Heart left ventricle (tissue), 16 donors: ENCODE results near the gene IPO4. TPM values are rescaled to one million over a fixed set of nuclear protein-coding genes. Genes with fewer than 3 reads are reported as not detected.

Source experiments
- ATAC-seq, 4 donors: fragments of 200-7000 bp; cut with Tn5 transposase; one replicate each; pipeline ENCODE4 v1.9.1; 2020 to 2022; ENCODE audit warnings: moderate library complexity in 4 of 4, mild to moderate bottlenecking in 3 of 4, moderate number of reproducible peaks in 1 of 4
- DNase-seq, 5 donors: peaks; one replicate each; pipeline ENCODE4 v3.0.0-alpha.2; 2020
- H3K27ac ChIP-seq, 12 donors: fragments of 200-600 bp; sonication (generic) in 4 of 12; one replicate each; pipeline versions ENCODE4 v1.5.0 to v1.8.0; 2016 to 2022; ENCODE audit warnings: mild to moderate bottlenecking in 2 of 12
- H3K27me3 ChIP-seq, 9 donors: fragments of 200-600 bp; sonication (generic) in 2 of 9; one replicate each; pipeline versions ENCODE4 v1.5.1 to v1.8.0; 2016 to 2022; ENCODE audit warnings: mild to moderate bottlenecking in 3 of 9
- H3K36me3 ChIP-seq, 9 donors: fragments of 200-600 bp; sonication (generic) in 2 of 9; one replicate each; pipeline versions ENCODE4 v1.5.0 to v1.8.0; 2018 to 2022; ENCODE audit warnings: mild to moderate bottlenecking in 2 of 9
- H3K4me1 ChIP-seq, 12 donors: fragments of 200-600 bp; sonication (generic) in 4 of 12; one replicate each; pipeline versions ENCODE4 v1.5.0 to v1.8.0; 2016 to 2022; ENCODE audit warnings: mild to moderate bottlenecking in 3 of 12
- H3K4me3 ChIP-seq, 12 donors: fragments of 200-600 bp; sonication (generic) in 4 of 12; one replicate each; pipeline versions ENCODE4 v1.5.0 to v1.8.0; 2017 to 2022; ENCODE audit warnings: mild to moderate bottlenecking in 9 of 12, moderate library complexity in 4 of 12
- H3K9me3 ChIP-seq, 12 donors: fragments of 200-600 bp; sonication (generic) in 4 of 12; one replicate each; pipeline versions ENCODE4 v1.5.0 to v1.8.0; 2016 to 2022; ENCODE audit warnings: mild to moderate bottlenecking in 1 of 12
- POLR2A ChIP-seq, 2 donors: fragments of 450-650 bp; IDR thresholded peaks; one replicate each; pipeline ENCODE4 v1.6.1; 2017; ENCODE audit warnings: antibody characterized with exemption in 2 of 2, mild to moderate bottlenecking in 2 of 2, moderate library complexity in 2 of 2
- WGBS, 4 donors: extraction: QIAGEN DNeasy Blood & Tissue Kit in 2 of 4; methylation state at CpG; one replicate each; pipeline versions ENCODE4 v1.1.5 to v1.1.7; 2013 to 2018; 5-methylcytosine and 5-hydroxymethylcytosine counted together
- intact Hi-C, 10 donors: fragments of 100-400 bp; cut with DNase I; formaldehyde crosslinking; loops; one replicate each; pipeline versions ENCODE4 v1.11.1 to v1.14.2; 2022
- microRNA-seq, 4 donors: library from miRNA; unstranded; fragments of <30 nt; microRNA quantifications; one replicate each; pipeline versions ENCODE4 to v1.2.0, GENCODE V29; 2017 to 2020
- polyA plus RNA-seq, 2 donors: library from polyadenylated mRNA; stranded (reverse); fragments of 200-250 nt; gene quantifications; one replicate each; pipeline ENCODE4 v1.2.3, GENCODE V29; 2013
- total RNA-seq, 9 donors: library from RNA; depleted of rRNA in 2 of 9; stranded (reverse); fragments of >200 nt in 2 of 9; fragmentation: NEBNext Ultra II Directional in 3 of 9; extraction: Animal tissue kit (Norgen Biotek cat#: 25700) in 3 of 9; gene quantifications; one replicate each; pipeline versions ENCODE4 v1.1.0 to v1.2.4, GENCODE V29; 2016 to 2023
- TF ChIP-seq, protein P1 (sequence below), 12 donors: fragments of 200-600 bp; sonication (generic) in 4 of 12; IDR thresholded peaks; one replicate each; pipeline versions ENCODE4 v1.5.0 to v1.8.0; 2018 to 2022; ENCODE audit warnings: antibody characterized with exemption in 12 of 12, mild to moderate bottlenecking in 5 of 12
- donor health status: ischemic (EF 13 %, LVEDD 7.1; RV severe dilation, severe dysfunction).
- donor health status: healthy with polysubstance abuse.
- donor health status: DM: no; HTN: yes; CAD: no.
- donor health status: DM: no; HTN: no; CAD: no.
- donor health status: ischemic (EF 25% LVEDD 6.9; RV normal size, moderate dysfunction).
- donor health status: ischemic (EF 25% LVEDD 5.7; RV mildly dilated, moderate dysfunction).
- donor health status: healthy.
- donor health status: DM: yes; HTN: yes; CAD: no.
- donor health status: ischemic (EF 35%, LVEDD 5.7; RV mildly dilated, moderate dysfunction).
- donor health status: nonischemic (EF 11% LVEDD 7.7; RV severe dilation, severe dysfunction).
- donor health status: DM: yes; HTN: yes; CAD: no.
- donor health status: PGD.
- donor health status: ischemic (EF 29% LVEDD 5.4; RV normal size, mild dysfunction).
- donor health status: nonischemic (EF 23%, LVEDD 6.1; RV moderate dilation, normal function).

Gene IPO4
- total and polyA plus RNA-seq, 11 donors, result 1.8 to 40.0 (median 17.2) TPM

DNA sequence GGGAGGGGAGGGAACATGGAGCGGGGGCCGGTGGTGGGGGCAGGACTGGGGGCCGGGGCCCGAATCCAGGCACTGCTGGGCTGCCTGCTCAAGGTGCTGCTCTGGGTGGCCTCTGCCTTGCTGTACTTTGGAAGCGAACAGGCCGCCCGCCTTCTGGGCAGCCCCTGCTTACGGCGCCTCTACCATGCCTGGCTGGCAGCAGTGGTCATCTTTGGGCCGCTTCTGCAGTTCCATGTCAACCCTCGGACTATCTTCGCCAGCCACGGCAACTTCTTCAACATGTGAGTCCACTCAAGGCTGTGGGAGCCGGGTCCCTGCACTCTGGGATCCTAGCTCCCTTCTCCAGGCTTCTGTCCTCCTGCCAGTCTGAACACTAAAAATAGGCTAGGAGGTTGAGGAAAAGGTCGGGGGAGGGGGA is 57.1 kb downstream of the IPO4 start:
- Histone ChIP-seq H3K4me1 (peaks cover 0 to 45% (median 25%) of the 10 kb centered on the region in 12 donors), H3K27ac (peak overlapping the region; percentile 79 to 99 (median 93)), H3K4me3 (peak overlapping the region in 11 of 12 donors; percentile 1 to 58 (median 42)), H3K27me3 (no peaks in the 10 kb centered on the region), H3K9me3 (no peaks in the 10 kb centered on the region), H3K36me3 (peaks cover 0 to 4% (median 0%) of the 10 kb centered on the region in 9 donors)
- WGBS, 4 donors, result 17 to 39% (median 35%) methylated on average over 7 to 15 of the region's 15 CpGs
- peak in 4 of 5 donors; percentile 35 to 68 (median 52) for DNase-seq
- intact Hi-C loops, result loop anchor here in 3 of 10 donors (1.0 to 2.0 kb wide), 2 partner anchors 17 kb away; partner anchors contain the start of genes DCAF11 (in 3 of the 3) and NRL (in 3 of the 3)
- peak; percentile 28 to 45 (median 35) for ATAC-seq
- no peak for TF ChIP-seq POLR2A (IDR thresholded peaks at IDR 0.05)
- TF ChIP-seq, protein P1, sequence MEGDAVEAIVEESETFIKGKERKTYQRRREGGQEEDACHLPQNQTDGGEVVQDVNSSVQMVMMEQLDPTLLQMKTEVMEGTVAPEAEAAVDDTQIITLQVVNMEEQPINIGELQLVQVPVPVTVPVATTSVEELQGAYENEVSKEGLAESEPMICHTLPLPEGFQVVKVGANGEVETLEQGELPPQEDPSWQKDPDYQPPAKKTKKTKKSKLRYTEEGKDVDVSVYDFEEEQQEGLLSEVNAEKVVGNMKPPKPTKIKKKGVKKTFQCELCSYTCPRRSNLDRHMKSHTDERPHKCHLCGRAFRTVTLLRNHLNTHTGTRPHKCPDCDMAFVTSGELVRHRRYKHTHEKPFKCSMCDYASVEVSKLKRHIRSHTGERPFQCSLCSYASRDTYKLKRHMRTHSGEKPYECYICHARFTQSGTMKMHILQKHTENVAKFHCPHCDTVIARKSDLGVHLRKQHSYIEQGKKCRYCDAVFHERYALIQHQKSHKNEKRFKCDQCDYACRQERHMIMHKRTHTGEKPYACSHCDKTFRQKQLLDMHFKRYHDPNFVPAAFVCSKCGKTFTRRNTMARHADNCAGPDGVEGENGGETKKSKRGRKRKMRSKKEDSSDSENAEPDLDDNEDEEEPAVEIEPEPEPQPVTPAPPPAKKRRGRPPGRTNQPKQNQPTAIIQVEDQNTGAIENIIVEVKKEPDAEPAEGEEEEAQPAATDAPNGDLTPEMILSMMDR (IDR thresholded peaks at IDR 0.05), result no peak

DNA sequence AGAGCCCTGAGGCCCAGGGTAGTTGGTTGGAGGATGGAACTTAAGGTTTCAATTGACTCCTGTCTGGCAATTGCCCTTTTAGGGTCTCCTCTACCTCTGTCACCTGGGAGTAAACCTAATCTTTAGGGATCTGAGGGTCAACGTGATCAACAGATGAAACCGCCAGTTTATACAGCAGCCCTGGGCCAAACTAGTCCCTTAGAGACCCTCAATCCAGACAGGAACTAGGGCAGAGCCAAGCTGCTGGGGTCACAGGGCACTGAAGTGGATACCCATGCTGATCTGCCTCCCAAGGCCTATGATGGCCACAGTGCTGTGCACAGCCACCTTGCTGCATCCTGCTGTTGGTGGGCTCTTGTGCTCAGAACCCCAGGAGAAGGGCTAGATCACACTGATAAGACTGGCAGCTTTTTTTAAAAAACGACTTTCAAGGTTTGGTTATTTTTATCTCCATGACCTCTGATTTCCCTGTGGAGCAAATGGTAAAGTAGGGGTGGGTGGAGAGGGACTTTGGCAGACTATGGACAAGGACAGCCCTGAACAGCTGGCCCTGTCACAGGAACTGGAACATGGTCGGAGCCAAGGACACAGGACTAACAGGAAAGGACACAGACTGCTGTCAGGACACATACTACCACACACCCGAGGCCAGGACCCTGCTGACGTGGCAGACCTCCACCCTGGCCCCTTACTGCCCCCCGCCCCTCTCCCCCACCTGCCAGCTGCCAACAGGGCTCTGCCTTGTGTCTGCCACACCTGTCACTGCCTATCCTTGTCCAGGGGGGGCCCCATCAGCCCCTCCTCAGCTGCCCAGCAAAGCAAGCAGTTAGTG is 57.7 kb downstream of the IPO4 start:
- Histone ChIP-seq H3K9me3 (no peaks in the 10 kb centered on the region), H3K27me3 (no peaks in the 10 kb centered on the region), H3K4me3 (peak overlapping the region in 10 of 12 donors; percentile 1 to 58 (median 44)), H3K36me3 (peaks cover 0 to 4% (median 0%) of the 10 kb centered on the region in 9 donors), H3K4me1 (peaks cover 0 to 41% (median 23%) of the 10 kb centered on the region in 12 donors), H3K27ac (peak overlapping the region; percentile 79 to 99 (median 93))
- DNase-seq, result peak; percentile 81 to 91 (median 81)
- TF ChIP-seq, protein P1 (IDR thresholded peaks at IDR 0.05), result no peak
- no peak for TF ChIP-seq POLR2A (IDR thresholded peaks at IDR 0.05)
- intact Hi-C loops, result loop anchor here in 3 of 10 donors (1.0 to 2.0 kb wide), 2 partner anchors 16 to 17 kb away; partner anchors contain the start of genes DCAF11 (in 3 of the 3) and NRL (in 3 of the 3)
- WGBS, 4 donors, result 18 to 30% (median 23%) methylated on average over 4 to 7 of the region's 7 CpGs
- ATAC-seq, result peak; percentile 77 to 87 (median 83)

DNA sequence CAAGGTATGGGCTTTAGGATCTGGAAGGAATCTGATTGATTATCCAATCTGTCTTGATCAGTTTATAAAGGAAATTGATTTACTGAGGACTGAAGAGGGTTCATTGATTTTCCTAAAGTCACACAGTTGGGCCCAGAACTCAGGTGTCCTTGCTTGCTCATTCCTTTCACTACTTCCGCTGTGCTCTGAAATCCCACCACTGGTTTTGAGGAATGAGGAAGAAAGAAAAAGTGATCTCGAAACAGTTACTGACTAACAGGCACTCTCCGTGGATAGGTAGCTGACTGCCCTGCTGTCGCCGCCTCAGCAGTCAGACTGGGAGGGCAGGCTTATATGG is 58.3 kb downstream of the IPO4 start, which contains the start of gene FITM1:
TSS of gene FITM1 (plus strand) at position 280 of the 337 bp plus-strand sequence. CDS start 905 bp downstream, outside the sequence.
- TF ChIP-seq POLR2A (IDR thresholded peaks at IDR 0.05), result no peak
- TF ChIP-seq, protein P1 (IDR thresholded peaks at IDR 0.05), result no peak
- ATAC-seq (no peak), DNase-seq (no peak)
- peak within 1 kb of the TSS; percentile 79 to 99 (median 93) for H3K27ac ChIP-seq
- peaks cover 0 to 4% (median 0%) of the 10 kb centered on the region in 9 donors for H3K36me3 ChIP-seq
- no peaks in the 10 kb centered on the region for H3K9me3 ChIP-seq
- WGBS, 4 donors, result 83 to 93% (median 88%) methylated on average over 5 of the region's 5 CpGs
- peaks cover 0 to 37% (median 21%) of the 10 kb centered on the region in 12 donors for H3K4me1 ChIP-seq
- peak within 1 kb of the TSS in 10 of 12 donors; percentile 1 to 58 (median 44) for H3K4me3 ChIP-seq
- no peaks in the 10 kb centered on the region for H3K27me3 ChIP-seq
- intact Hi-C loops, result loop anchor here in 1 of 10 donors (2.0 kb wide), 1 partner anchor 16 kb away; the partner anchor contains the start of genes DCAF11 and NRL

Small RNA genes within 50 kb of the gene (microRNA-seq; reads per million reads assigned to microRNA genes)
- 0 reads per million in 4 donors for gene MIR7703

Other genes starting within 250 kb of the IPO4 start
Only the 30 nearest of the 34 such genes appear.
- 10 to 100 TPM; 17.9 to 37.1 (median 27.5) TPM for gene DHRS4L2, start 199.9 kb downstream of the IPO4 start, total RNA-seq
- 10 to 100 TPM; 22.2 to 65.9 TPM for gene DHRS4L2, start 199.9 kb downstream of the IPO4 start, polyA plus RNA-seq
- gene CARMIL3, start 136.8 kb downstream of the IPO4 start, total RNA-seq, result under 1 TPM in 6 of 9 donors, not detected in 3; 0.05 to 0.38 (median 0.17) TPM
- gene CARMIL3, start 136.8 kb downstream of the IPO4 start, polyA plus RNA-seq, result under 1 TPM; 0.08 to 0.15 TPM
- under 1 TPM in 3 of 9 donors, not detected in 6; 0.23 to 0.52 (median 0.25) TPM for gene CPNE6, start 117.3 kb downstream of the IPO4 start, total RNA-seq
- gene CPNE6, start 117.3 kb downstream of the IPO4 start, polyA plus RNA-seq, result not detected
- 10 to 100 TPM in 2 of 9 donors, 1 to 10 TPM in 7; 2.1 to 14.6 (median 3.9) TPM for gene PCK2, start 94.5 kb downstream of the IPO4 start, total RNA-seq
- gene PCK2, start 94.5 kb downstream of the IPO4 start, polyA plus RNA-seq, result 1 to 10 TPM; 1.5 to 5.4 TPM
- 100 to 1,000 TPM in 2 of 9 donors, 10 to 100 TPM in 7; 55.1 to 117 (median 75.0) TPM for gene DCAF11, start 74.0 kb downstream of the IPO4 start, total RNA-seq
- gene DCAF11, start 74.0 kb downstream of the IPO4 start, polyA plus RNA-seq, result 100 to 1,000 TPM in 1 of 2 donors, 10 to 100 TPM in 1; 25.3 to 111 TPM
- gene NRL, start 73.9 kb downstream of the IPO4 start, total RNA-seq, result 1 to 10 TPM; 1.3 to 2.9 (median 2.1) TPM
- gene NRL, start 73.9 kb downstream of the IPO4 start, polyA plus RNA-seq, result 1 to 10 TPM; 2.1 to 3.0 TPM
- gene FITM1, start 58.2 kb downstream of the IPO4 start, total RNA-seq, result 100 to 1,000 TPM in 5 of 9 donors, 10 to 100 TPM in 4; 58.5 to 247 (median 107) TPM
- gene FITM1, start 58.2 kb downstream of the IPO4 start, polyA plus RNA-seq, result 100 to 1,000 TPM in 1 of 2 donors, 10 to 100 TPM in 1; 43.3 to 276 TPM
- 100 to 1,000 TPM in 6 of 9 donors, 10 to 100 TPM in 3; 87.3 to 331 (median 110) TPM for gene PSME1, start 52.6 kb downstream of the IPO4 start, total RNA-seq
- 100 to 1,000 TPM; 125 to 164 TPM for gene PSME1, start 52.6 kb downstream of the IPO4 start, polyA plus RNA-seq
- 10 to 100 TPM in 8 of 9 donors, 1 to 10 TPM in 1; 9.6 to 18.7 (median 13.8) TPM for gene EMC9, start 47.2 kb downstream of the IPO4 start, total RNA-seq
- gene EMC9, start 47.2 kb downstream of the IPO4 start, polyA plus RNA-seq, result 10 to 100 TPM; 20.1 to 30.6 TPM
- 100 to 1,000 TPM in 3 of 9 donors, 10 to 100 TPM in 6; 51.4 to 360 (median 80.8) TPM for gene PSME2, start 42.2 kb downstream of the IPO4 start, total RNA-seq
- 100 to 1,000 TPM in 1 of 2 donors, 10 to 100 TPM in 1; 90.4 to 222 TPM for gene PSME2, start 42.2 kb downstream of the IPO4 start, polyA plus RNA-seq
- 10 to 100 TPM; 31.6 to 54.2 (median 36.6) TPM for gene RNF31, start 41.3 kb downstream of the IPO4 start, total RNA-seq
- gene RNF31, start 41.3 kb downstream of the IPO4 start, polyA plus RNA-seq, result 10 to 100 TPM; 36.4 to 38.3 TPM
- gene IRF9, start 27.6 kb downstream of the IPO4 start, total RNA-seq, result 100 to 1,000 TPM in 1 of 9 donors, 10 to 100 TPM in 8; 23.4 to 169 (median 29.8) TPM
- gene IRF9, start 27.6 kb downstream of the IPO4 start, polyA plus RNA-seq, result 10 to 100 TPM; 26.6 to 30.4 TPM
- gene REC8, start 16.7 kb downstream of the IPO4 start, total RNA-seq, result 10 to 100 TPM in 2 of 9 donors, 1 to 10 TPM in 6, under 1 TPM in 1; 0.32 to 25.3 (median 4.4) TPM
- gene REC8, start 16.7 kb downstream of the IPO4 start, polyA plus RNA-seq, result 1 to 10 TPM; 2.2 to 4.8 TPM
- 10 to 100 TPM; 15.4 to 32.3 (median 26.3) TPM for gene TM9SF1, start 6.6 kb upstream of the IPO4 start, total RNA-seq
- 10 to 100 TPM in 1 of 2 donors, 1 to 10 TPM in 1; 6.1 to 52.8 TPM for gene TM9SF1, start 6.6 kb upstream of the IPO4 start, polyA plus RNA-seq
- under 1 TPM in 1 of 9 donors, not detected in 8; 0.19 TPM for gene TSSK4, start 16.9 kb upstream of the IPO4 start, total RNA-seq
- gene TSSK4, start 16.9 kb upstream of the IPO4 start, polyA plus RNA-seq, result under 1 TPM in 1 of 2 donors, not detected in 1; 0.23 TPM
- 10 to 100 TPM; 20.2 to 42.3 (median 34.5) TPM for gene CHMP4A, start 24.7 kb upstream of the IPO4 start, total RNA-seq
- gene CHMP4A, start 24.7 kb upstream of the IPO4 start, polyA plus RNA-seq, result 10 to 100 TPM; 32.1 to 72.8 TPM
- 10 to 100 TPM; 12.8 to 22.6 (median 15.5) TPM for gene MDP1, start 27.2 kb upstream of the IPO4 start, total RNA-seq
- gene MDP1, start 27.2 kb upstream of the IPO4 start, polyA plus RNA-seq, result 10 to 100 TPM; 20.8 to 26.5 TPM
- 100 to 1,000 TPM; 174 to 217 (median 197) TPM for gene NEDD8, start 43.6 kb upstream of the IPO4 start, total RNA-seq
- gene NEDD8, start 43.6 kb upstream of the IPO4 start, polyA plus RNA-seq, result 100 to 1,000 TPM; 276 to 287 TPM
- 10 to 100 TPM; 23.9 to 55.9 (median 32.8) TPM for gene GMPR2, start 44.1 kb upstream of the IPO4 start, total RNA-seq
- 10 to 100 TPM; 26.6 to 28.1 TPM for gene GMPR2, start 44.1 kb upstream of the IPO4 start, polyA plus RNA-seq
- gene TINF2, start 53.8 kb upstream of the IPO4 start, total RNA-seq, result 10 to 100 TPM; 34.5 to 58.1 (median 42.6) TPM
- 10 to 100 TPM; 16.1 to 55.4 TPM for gene TINF2, start 53.8 kb upstream of the IPO4 start, polyA plus RNA-seq
- gene TGM1, start 74.4 kb upstream of the IPO4 start, total RNA-seq, result 10 to 100 TPM in 1 of 9 donors, 1 to 10 TPM in 3, under 1 TPM in 2, not detected in 3; 0.52 to 38.9 (median 1.0) TPM
- gene TGM1, start 74.4 kb upstream of the IPO4 start, polyA plus RNA-seq, result under 1 TPM; 0.61 to 0.69 TPM
- 10 to 100 TPM; 18.8 to 33.1 (median 26.7) TPM for gene RABGGTA, start 82.8 kb upstream of the IPO4 start, total RNA-seq
- gene RABGGTA, start 82.8 kb upstream of the IPO4 start, polyA plus RNA-seq, result 10 to 100 TPM; 26.3 to 29.2 TPM
- gene DHRS1, start 111.0 kb upstream of the IPO4 start, total RNA-seq, result 10 to 100 TPM in 6 of 9 donors, 1 to 10 TPM in 3; 6.3 to 18.1 (median 11.3) TPM
- 10 to 100 TPM in 1 of 2 donors, 1 to 10 TPM in 1; 5.5 to 10.7 TPM for gene DHRS1, start 111.0 kb upstream of the IPO4 start, polyA plus RNA-seq
- 10 to 100 TPM; 22.1 to 34.0 (median 27.8) TPM for gene NOP9, start 111.0 kb upstream of the IPO4 start, total RNA-seq
- gene NOP9, start 111.0 kb upstream of the IPO4 start, polyA plus RNA-seq, result 10 to 100 TPM; 13.5 to 29.8 TPM
- gene CIDEB, start 119.2 kb upstream of the IPO4 start, total RNA-seq, result 10 to 100 TPM in 1 of 9 donors, 1 to 10 TPM in 8; 1.7 to 10.1 (median 3.0) TPM
- 1 to 10 TPM; 2.6 to 3.2 TPM for gene CIDEB, start 119.2 kb upstream of the IPO4 start, polyA plus RNA-seq
- gene LTB4R2, start 121.3 kb upstream of the IPO4 start, total RNA-seq, result 1 to 10 TPM in 7 of 9 donors, under 1 TPM in 2; 0.81 to 3.8 (median 1.6) TPM
- gene LTB4R2, start 121.3 kb upstream of the IPO4 start, polyA plus RNA-seq, result under 1 TPM; 0.53 to 0.64 TPM
- 1 to 10 TPM in 8 of 9 donors, under 1 TPM in 1; 0.92 to 8.8 (median 1.7) TPM for gene LTB4R, start 122.7 kb upstream of the IPO4 start, total RNA-seq
- gene LTB4R, start 122.7 kb upstream of the IPO4 start, polyA plus RNA-seq, result 1 to 10 TPM; 1.2 to 2.2 TPM
- 10 to 100 TPM; 20.7 to 47.5 (median 27.5) TPM for gene ADCY4, start 146.3 kb upstream of the IPO4 start, total RNA-seq
- gene ADCY4, start 146.3 kb upstream of the IPO4 start, polyA plus RNA-seq, result 10 to 100 TPM; 21.9 to 40.4 TPM
- 10 to 100 TPM in 1 of 9 donors, 1 to 10 TPM in 6, under 1 TPM in 2; 0.75 to 10.5 (median 3.0) TPM for gene RIPK3, start 151.2 kb upstream of the IPO4 start, total RNA-seq
- 1 to 10 TPM; 4.0 to 4.4 TPM for gene RIPK3, start 151.2 kb upstream of the IPO4 start, polyA plus RNA-seq
- 10 to 100 TPM in 7 of 9 donors, 1 to 10 TPM in 2; 6.5 to 19.1 (median 11.7) TPM for gene NFATC4, start 179.4 kb upstream of the IPO4 start, total RNA-seq
- 10 to 100 TPM; 12.5 to 23.0 TPM for gene NFATC4, start 179.4 kb upstream of the IPO4 start, polyA plus RNA-seq